ENCODE results near the gene SLC38A2. TPM values are rescaled to one million over a fixed set of nuclear protein-coding genes. Genes with fewer than 3 reads are reported as not detected.

SLC38A2 gene
- total and polyA plus RNA-seq, 2 experiments from 2014 or later = 78.3 to 201 TPM

DNA sequence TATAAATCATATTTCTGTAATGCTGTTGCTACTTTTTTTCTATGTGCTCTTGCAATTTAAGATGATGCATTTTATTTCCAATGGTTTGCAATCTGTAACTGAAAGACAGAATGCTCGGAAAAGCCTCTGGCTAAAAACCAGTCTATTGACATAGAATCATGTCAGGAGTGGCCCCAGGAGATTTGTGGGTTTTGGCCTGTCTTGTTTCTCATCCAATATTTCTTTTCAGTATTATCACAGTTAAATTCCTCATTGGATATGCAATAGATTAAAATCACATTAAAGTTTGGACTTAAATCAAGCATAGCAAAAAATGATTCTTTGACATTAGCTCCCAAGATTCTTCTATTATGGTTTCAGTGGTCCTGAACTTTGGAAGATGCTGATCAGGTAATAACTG lies 19.1 kb upstream of the SLC38A2 start:
- no peaks in the 10 kb centered on the region for H3K27me3 ChIP-seq
- H3K4me3 ChIP-seq = no peak overlapping the region
- H3K9me3 ChIP-seq (ENCODE audit: low read depth) = no peaks in the 10 kb centered on the region
- no peak for TF ChIP-seq CTCF (IDR thresholded peaks at IDR 0.05; ENCODE audit: low read depth, low read length)
- H3K4me1 ChIP-seq (ENCODE audit: low read depth) = peaks cover 25% of the 10 kb centered on the region
- no peaks in the 10 kb centered on the region for H3K36me3 ChIP-seq
- no peak overlapping the region for H3K27ac ChIP-seq
- peak in 1 of 2 donors; percentile 75 for DNase-seq (ENCODE audit: low read depth in 1 of 2, low spot score in 1 of 2)

DNA sequence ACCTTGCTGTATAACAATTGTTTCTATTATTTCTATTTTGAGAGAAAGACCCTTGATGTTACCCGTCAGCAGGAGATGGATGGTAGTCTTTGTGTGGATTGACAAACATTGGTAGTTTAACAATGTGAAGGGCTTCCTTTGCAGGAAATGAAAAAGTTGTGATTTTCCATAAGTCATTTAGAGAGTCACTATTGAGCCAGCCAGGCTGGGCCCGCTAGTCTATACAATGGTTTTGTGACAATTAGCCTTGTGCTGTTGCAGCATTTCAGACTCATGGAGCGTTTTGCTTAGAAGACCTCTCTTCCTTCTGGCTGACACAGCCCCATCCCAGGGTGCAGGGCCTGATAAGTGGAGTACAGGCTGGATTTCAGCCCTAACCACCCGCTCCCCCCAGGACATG lies 18.3 kb upstream of the SLC38A2 start:
- Histone ChIP-seq H3K4me3 (no peak overlapping the region), H3K27ac (peak overlapping the region; percentile 17), H3K4me1 (ENCODE audit: low read depth) (peaks cover 32% of the 10 kb centered on the region), H3K36me3 (no peaks in the 10 kb centered on the region), H3K9me3 (ENCODE audit: low read depth) (no peaks in the 10 kb centered on the region), H3K27me3 (no peaks in the 10 kb centered on the region)
- no peak for TF ChIP-seq CTCF (IDR thresholded peaks at IDR 0.05; ENCODE audit: low read depth, low read length)
- no peak for DNase-seq (ENCODE audit: low read depth in 1 of 2, low spot score in 1 of 2)

DNA sequence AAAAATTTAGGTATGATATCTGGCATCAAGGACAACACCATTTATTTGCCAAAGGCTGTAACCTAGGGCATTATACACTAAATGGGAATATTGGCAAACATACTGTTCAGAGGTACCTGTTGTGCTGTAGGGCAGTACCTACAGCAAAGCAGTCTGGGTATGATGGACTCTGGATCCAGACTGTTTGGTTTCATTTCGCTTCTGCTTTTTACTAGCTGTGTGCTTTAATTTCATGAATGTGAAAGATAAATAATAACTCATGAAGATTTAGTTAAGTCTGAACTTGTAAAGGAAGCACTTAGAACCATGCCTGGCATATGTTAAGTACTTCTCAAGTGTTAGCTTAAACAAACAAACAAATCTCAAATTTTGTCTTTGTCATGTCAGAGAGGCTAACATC lies 17.7 kb upstream of the SLC38A2 start:
- no peak for TF ChIP-seq CTCF (IDR thresholded peaks at IDR 0.05; ENCODE audit: low read depth, low read length)
- Histone ChIP-seq H3K36me3 (no peaks in the 10 kb centered on the region), H3K27ac (peak overlapping the region; percentile 17), H3K9me3 (ENCODE audit: low read depth) (no peaks in the 10 kb centered on the region), H3K4me3 (no peak overlapping the region), H3K27me3 (no peaks in the 10 kb centered on the region), H3K4me1 (ENCODE audit: low read depth) (peaks cover 38% of the 10 kb centered on the region)
- DNase-seq (ENCODE audit: low read depth in 1 of 2, low spot score in 1 of 2) = no peak

DNA sequence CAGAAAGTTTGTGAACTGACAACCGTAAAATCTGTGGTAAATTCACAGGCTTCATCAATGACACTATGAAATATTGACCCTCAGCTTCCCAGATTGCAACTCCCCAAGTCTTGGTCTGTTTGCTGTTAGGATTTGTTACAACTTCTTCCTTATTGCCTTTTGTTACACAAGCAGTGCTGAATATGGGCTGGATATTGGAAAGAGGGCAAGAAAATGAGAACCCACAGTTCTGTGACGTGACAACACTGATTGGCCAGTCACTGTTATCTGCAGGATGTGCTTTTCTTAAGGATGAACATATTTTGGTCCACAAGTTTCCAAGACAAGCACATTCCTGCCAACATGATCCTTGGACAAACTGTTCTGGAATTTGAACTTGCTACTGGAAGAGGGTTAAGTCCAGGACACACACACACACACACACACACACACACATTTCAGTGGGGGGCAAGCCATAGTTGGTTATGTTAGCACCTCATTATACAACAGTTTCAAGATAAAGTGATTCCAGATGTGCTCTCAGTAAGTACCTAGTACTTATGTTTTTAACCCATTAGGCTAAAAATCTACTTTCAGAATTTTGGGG lies 16.6 kb upstream of the SLC38A2 start:
- no peak for TF ChIP-seq CTCF (IDR thresholded peaks at IDR 0.05; ENCODE audit: low read depth, low read length)
- no peaks in the 10 kb centered on the region for H3K9me3 ChIP-seq (ENCODE audit: low read depth)
- peak in 1 of 2 donors; percentile 99 for DNase-seq (ENCODE audit: low read depth in 1 of 2, low spot score in 1 of 2)
- no peaks in the 10 kb centered on the region for H3K27me3 ChIP-seq
- no peak overlapping the region for H3K27ac ChIP-seq
- no peak overlapping the region for H3K4me3 ChIP-seq
- no peaks in the 10 kb centered on the region for H3K36me3 ChIP-seq
- H3K4me1 ChIP-seq (ENCODE audit: low read depth) = peaks cover 49% of the 10 kb centered on the region

DNA sequence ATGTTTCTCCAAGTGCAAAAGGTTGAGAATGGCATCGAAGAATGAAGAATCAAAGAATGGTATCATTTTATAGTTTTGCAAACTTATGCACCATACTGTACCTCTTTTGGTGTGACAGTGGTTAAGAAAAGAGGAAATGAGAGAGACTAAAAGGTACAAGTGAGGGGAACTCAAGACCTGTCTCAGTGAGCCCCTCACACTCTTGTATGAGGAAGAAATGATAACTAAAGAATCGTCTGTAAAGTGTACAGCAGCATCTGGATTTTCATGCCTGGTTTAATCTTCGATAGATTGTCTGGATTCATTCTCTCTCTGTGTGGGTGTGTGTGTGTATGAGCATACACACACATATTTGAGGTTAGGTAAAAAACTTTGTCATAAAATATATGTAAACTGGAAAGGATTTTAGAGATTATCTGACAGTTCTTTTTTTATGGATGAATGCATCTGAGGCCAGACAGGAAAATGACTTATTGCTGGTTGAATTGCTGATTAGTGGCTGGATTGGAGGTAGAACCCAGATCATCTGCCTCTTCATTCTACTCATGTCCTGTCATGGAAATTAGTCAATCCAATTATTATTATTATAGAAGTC lies 16.0 kb upstream of the SLC38A2 start:
- H3K27ac ChIP-seq = no peak overlapping the region
- H3K4me1 ChIP-seq (ENCODE audit: low read depth) = peaks cover 49% of the 10 kb centered on the region
- H3K4me3 ChIP-seq = no peak overlapping the region
- no peak for TF ChIP-seq CTCF (IDR thresholded peaks at IDR 0.05; ENCODE audit: low read depth, low read length)
- no peaks in the 10 kb centered on the region for H3K36me3 ChIP-seq
- no peaks in the 10 kb centered on the region for H3K9me3 ChIP-seq (ENCODE audit: low read depth)
- H3K27me3 ChIP-seq = no peaks in the 10 kb centered on the region
- peak in 1 of 2 donors; percentile 61 for DNase-seq (ENCODE audit: low read depth in 1 of 2, low spot score in 1 of 2)

Measured in cardiac muscle cell (in vitro differentiated cells and primary cell).